ENCODE measurements around the gene ATXN1. TPM values are rescaled to one million over a fixed set of nuclear protein-coding genes. Genes with fewer than 3 reads are reported as not detected.
"Not testable (repeated sequence)": the region's sequence is repeated elsewhere in the genome, so short reads cannot be mapped to it uniquely, and the experiment has no call there.

The ATXN1 gene
- total RNA-seq, 4 donors from 2014 or later, result 24.9 to 48.0 (median 36.8) TPM

DNA sequence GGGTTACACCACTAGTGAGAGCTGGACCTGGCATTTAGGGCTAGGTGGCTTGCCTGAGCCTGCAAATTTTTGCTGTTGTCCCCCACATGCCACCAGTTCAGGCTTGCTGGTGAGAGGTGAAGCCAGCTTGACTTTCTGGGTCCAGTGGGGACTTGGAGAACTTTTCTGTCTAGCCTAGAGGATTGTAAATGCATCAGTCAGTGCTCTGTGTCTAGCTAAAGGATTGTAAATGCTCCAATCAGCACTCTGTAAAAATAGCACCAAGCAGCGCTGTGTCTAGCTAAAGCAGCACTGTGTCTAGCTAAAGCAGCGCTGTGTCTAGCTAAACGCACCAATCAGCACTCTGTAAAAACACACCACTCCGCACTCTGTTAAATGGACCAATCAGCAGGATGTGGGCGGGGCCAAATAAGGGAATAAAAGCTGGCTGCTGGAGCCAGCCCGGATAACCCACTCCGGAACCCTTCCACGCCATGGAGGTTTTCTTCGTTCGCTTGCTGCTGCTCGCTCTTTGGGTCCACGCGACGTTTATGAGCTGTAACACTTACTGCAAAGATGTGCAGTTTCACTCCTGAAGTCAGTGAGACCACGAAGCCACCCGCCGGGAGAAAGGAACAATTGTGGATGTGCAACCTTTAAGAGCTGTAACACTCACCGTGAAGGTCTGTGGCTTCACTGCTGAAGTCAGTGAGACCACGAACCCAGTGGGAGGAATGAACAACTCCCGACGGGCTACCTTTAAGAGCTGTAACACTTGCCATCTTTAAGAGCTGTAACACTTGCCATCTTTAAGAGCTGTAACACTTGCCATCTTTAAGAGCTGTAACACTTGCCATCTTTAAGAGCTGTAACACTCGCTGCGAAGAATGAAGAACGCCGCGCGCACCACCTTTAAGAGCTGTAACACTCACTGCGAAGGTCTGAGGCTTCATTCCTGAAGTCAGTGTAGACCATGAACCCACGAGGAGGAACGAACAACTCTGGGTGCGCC, 495.6 kb downstream of the ATXN1 start:
- no peak for DNase-seq (ENCODE audit: low spot score in 2 of 2)
- TF ChIP-seq, protein P1, sequence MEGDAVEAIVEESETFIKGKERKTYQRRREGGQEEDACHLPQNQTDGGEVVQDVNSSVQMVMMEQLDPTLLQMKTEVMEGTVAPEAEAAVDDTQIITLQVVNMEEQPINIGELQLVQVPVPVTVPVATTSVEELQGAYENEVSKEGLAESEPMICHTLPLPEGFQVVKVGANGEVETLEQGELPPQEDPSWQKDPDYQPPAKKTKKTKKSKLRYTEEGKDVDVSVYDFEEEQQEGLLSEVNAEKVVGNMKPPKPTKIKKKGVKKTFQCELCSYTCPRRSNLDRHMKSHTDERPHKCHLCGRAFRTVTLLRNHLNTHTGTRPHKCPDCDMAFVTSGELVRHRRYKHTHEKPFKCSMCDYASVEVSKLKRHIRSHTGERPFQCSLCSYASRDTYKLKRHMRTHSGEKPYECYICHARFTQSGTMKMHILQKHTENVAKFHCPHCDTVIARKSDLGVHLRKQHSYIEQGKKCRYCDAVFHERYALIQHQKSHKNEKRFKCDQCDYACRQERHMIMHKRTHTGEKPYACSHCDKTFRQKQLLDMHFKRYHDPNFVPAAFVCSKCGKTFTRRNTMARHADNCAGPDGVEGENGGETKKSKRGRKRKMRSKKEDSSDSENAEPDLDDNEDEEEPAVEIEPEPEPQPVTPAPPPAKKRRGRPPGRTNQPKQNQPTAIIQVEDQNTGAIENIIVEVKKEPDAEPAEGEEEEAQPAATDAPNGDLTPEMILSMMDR (IDR thresholded peaks at IDR 0.05), result no peak
- TF ChIP-seq EP300 (IDR thresholded peaks at IDR 0.05) (no peak), POLR2A (IDR thresholded peaks at IDR 0.05) (no peak)
- WGBS, 2 donors, result 94 to 96% methylated on average over 31 of the region's 31 CpGs

DNA sequence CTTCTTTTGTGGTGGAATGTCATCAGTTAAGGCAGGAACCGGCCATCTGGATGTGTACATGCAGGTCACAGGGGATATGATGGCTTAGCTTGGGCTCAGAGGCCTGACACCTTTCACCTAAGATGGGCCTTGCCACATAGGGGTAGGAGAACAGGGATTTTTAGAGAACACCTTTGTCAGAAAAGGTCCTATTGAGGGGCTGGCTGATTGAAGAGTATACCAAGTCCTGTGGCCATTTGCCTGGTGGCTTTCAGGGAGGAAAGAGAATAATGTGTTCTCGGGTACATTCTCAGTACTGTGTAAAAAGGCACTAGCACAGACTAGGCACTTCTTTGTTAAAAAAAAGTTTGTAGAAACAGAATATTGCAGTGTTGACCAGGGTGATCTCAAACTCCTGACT, 496.5 kb downstream of the ATXN1 start:
- Histone ChIP-seq H3K36me3 (peaks cover 0 to 5% (median 0%) of the 10 kb centered on the region in 3 donors), H3K27ac (no peak overlapping the region), H3K9me3 (no peaks in the 10 kb centered on the region), H3K4me1 (no peaks in the 10 kb centered on the region), H3K4me3 (no peak overlapping the region), H3K27me3 (no peaks in the 10 kb centered on the region)
- TF ChIP-seq EP300 (IDR thresholded peaks at IDR 0.05) (no peak), POLR2A (IDR thresholded peaks at IDR 0.05) (no peak)
- TF ChIP-seq, protein P1 (IDR thresholded peaks at IDR 0.05), result no peak
- 94 to 98% methylated on average over 2 of the region's 2 CpGs for WGBS, 2 donors
- no peak for DNase-seq (ENCODE audit: low spot score in 2 of 2)

More for the DNA sequence above, 495.6 kb downstream of the ATXN1 start:
- Histone ChIP-seq H3K36me3 (peaks cover 0 to 5% (median 0%) of the 10 kb centered on the region in 3 donors), H3K9me3 (no peaks in the 10 kb centered on the region), H3K27me3 (no peaks in the 10 kb centered on the region), H3K27ac (no peak overlapping the region), H3K4me3 (no peak overlapping the region), H3K4me1 (no peaks in the 10 kb centered on the region)

DNA sequence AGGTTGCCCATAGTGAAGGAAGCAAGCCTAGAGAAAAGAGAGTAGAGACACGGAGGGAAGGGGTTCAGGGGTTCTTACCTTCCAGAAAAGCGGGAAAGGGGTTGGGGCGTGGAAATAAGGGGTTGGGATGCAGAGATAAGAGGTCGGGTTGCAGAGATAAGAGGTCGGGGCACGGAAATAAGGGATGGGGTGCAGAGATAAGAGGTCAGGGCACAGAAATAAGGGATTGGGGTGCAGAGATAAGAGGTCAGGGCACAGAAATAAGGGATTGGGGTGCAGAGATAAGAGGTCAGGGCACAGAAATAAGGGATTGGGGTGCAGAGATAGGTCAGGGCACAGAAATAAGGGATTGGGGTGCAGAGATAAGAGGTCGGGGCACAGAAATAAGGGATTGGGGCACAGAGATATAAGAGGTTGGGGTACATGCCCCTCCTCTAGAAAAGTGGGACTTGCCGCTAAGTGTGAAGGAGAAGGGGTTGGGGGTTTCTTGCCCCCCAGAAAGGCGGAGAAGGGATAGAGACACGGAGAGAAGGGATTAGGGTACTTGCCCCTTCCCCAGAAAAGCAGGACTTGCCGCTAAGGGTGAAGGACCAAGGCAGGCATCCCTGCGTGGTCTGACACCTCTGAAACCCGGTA, 497.7 kb downstream of the ATXN1 start:
- H3K36me3 ChIP-seq; DNase-seq (ENCODE audit: low spot score in 2 of 2): not testable (repeated sequence)
- whole genome bisulfite sequencing, 2 donors, result 93% methylated on average over 13 of the region's 13 CpGs

DNA sequence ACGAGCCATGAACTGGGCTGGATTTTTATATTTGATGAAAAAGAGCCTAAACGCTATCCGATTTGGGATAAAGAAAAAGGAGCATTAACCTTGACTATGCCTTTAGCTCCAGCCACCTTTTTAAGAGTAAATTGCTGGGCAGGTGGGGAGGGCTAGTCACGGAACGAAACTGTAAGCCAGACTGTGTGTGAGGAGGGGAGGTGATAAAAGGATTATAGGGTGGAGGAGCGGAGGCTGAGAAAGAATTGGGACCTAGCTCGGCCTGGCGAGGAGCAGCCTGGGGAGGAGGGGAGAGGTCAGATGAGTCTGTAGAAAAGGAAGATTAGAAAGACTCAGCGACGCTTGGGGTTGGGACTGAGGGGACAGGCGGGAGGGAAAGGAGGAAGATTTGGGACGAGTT, 498.5 kb downstream of the ATXN1 start:
- not testable (repeated sequence) for DNase-seq (ENCODE audit: low spot score in 2 of 2); H3K27me3 ChIP-seq; H3K4me1 ChIP-seq; H3K4me3 ChIP-seq; H3K9me3 ChIP-seq; H3K27ac ChIP-seq; H3K36me3 ChIP-seq
- WGBS, 2 donors, result 70 to 74% methylated on average over 12 of the region's 12 CpGs

More for the DNA sequence above, 497.7 kb downstream of the ATXN1 start:
- H3K4me3 ChIP-seq, H3K9me3 ChIP-seq, H3K27ac ChIP-seq, H3K4me1 ChIP-seq, H3K27me3 ChIP-seq: not testable (repeated sequence)

DNA sequence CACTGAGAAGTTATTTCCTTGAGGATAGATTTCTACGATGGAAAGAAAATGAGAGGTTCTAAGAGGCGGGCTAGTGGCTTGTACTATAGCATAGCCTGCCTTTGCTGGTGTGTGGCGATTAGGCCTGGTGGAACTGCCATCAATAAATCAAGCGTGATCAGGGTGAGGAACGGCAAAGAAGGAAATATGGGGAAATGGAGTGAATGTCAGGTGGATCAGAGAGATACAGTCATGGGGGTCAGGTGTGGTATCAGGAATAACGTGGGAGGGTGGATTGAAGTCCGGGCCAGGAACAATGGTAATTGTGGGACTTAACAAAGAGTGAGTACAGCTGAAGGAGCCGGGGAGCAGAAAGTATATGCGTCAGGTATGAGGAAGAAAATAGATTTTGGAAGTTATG, 500.7 kb downstream of the ATXN1 start:
- H3K9me3 ChIP-seq; DNase-seq (ENCODE audit: low spot score in 2 of 2); H3K36me3 ChIP-seq; H3K27me3 ChIP-seq; H3K4me1 ChIP-seq; H3K4me3 ChIP-seq; H3K27ac ChIP-seq: not testable (repeated sequence)
- WGBS, 2 donors, result 88 to 91% methylated on average over 9 of the region's 9 CpGs

DNA sequence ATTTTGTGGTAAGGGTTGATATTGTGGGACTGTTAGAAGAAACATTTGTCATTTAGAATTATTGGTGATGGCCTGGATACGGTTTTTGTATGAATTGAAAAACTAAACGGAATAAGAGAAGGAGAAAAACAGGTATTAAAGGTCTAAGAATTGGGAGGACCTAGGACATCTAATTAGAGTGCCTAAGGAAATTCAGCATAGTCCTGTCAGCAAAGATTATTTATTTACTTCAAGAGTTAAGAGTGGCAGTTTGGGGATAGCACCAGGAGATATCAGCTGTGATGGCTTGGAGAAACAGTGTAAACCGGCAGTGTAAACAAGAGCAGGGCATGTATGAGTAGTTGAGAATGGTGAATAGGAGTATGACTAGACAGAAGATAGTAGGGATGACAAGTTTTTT, 501.7 kb downstream of the ATXN1 start:
- not testable (repeated sequence) for H3K9me3 ChIP-seq; H3K4me1 ChIP-seq; H3K27me3 ChIP-seq; H3K4me3 ChIP-seq; H3K27ac ChIP-seq; DNase-seq (ENCODE audit: low spot score in 2 of 2)
- H3K36me3 ChIP-seq, result peaks cover 0 to 17% (median 0%) of the 10 kb centered on the region in 3 donors
- WGBS, 2 donors, result 90 to 91% methylated on average over 2 of the region's 3 CpGs

DNA sequence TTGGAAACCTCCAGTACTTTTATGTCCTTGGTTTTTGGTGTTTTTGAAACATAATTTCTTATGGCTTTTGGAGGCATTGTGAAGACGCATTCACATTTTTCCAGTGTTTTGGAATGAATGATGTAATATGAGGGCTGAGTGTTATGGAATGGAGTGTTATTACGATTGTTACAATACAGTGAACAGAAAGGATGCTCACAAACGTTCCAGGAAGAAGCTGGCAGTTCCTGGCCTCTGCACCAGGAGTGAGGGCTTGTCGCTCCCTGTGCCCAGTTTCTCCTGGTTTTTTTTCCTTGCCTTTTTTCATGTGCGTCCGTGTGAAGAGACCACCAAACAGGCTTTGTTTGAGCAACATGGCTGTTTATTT, 502.6 kb downstream of the ATXN1 start:
- Histone ChIP-seq H3K36me3 (peaks cover 0 to 17% (median 0%) of the 10 kb centered on the region in 3 donors), H3K9me3 (no peaks in the 10 kb centered on the region), H3K27me3 (no peaks in the 10 kb centered on the region), H3K4me1 (no peaks in the 10 kb centered on the region), H3K4me3 (no peak overlapping the region), H3K27ac (peak overlapping the region in 2 of 4 donors; percentile 34 to 55)
- TF ChIP-seq, protein P1 (IDR thresholded peaks at IDR 0.05), result no peak
- peak in 1 of 2 donors; percentile 42 for TF ChIP-seq EP300 (IDR thresholded peaks at IDR 0.05)
- no peak for TF ChIP-seq POLR2A (IDR thresholded peaks at IDR 0.05)
- WGBS, 2 donors, result 65 to 67% methylated on average over 6 of the region's 6 CpGs
- no peak for DNase-seq (ENCODE audit: low spot score in 2 of 2)
